A673 (cell line): ENCODE data around the gene AGT.

Experiments
- CTCF ChIP-seq: fragments of 300-800, 200-600 bp; sonication (generic); conservative IDR thresholded peaks from 2 replicates; pipeline ENCODE4 v1.5.1; 2017; ENCODE audit warnings: low read depth, mild to moderate bottlenecking, antibody characterized with exemption, low read length, moderate library complexity, mixed read lengths
- EZH2 ChIP-seq: fragments of 200-600 bp; sonication (generic); IDR thresholded peaks from 2 replicates; pipeline ENCODE4 v1.6.1; 2017; ENCODE audit warnings: borderline replicate concordance, low read depth, mild to moderate bottlenecking, mixed read lengths, antibody characterized with exemption, low read length; ENCODE audit not compliant: poor library complexity, severe bottlenecking

DNA sequence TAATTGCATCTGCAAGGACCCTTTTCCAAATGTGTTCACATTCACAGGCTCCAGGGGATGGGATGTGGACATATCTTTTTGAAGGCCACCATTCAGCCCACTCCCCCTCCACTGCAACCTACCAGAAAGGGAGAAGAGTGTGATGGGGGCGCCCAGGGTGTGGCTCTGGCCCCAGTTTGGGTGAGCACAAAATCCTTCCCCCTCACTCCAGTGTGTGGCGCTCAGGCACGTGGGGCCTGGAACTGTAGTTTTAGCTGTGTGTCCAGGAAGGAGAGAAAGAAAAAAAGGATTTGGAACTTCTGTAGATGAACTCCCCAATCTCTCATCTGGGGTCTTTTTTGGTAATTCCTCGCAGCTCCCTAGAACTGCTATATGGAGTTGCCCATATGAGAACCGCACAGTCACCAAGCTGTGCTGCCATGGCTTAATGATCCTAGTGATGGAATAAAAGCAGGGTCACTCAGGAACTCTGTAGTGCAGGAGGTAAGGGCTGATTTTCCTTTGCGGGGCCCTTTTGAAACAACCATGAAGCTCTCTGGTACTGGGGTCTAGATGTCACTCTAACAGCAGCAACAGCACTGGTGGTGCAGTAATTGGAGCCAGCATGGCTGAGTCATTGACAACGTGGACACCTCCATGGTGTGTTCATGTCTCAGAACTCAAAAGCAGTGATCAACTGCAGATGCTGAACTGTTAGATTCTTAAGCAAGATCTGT, 17.0 kb downstream of the AGT start:
- TF ChIP-seq CTCF (no peak), EZH2 (no peak)
